Loucy (cell line): ENCODE data around the gene C17orf67.

Experiments
- H2AFZ ChIP-seq: fragments of 200-600 bp; sonication (generic); 2 replicates; pipeline ENCODE4 v1.6.0; 2016; ENCODE audit warnings: antibody characterized with exemption, mild to moderate bottlenecking, low read length, moderate library complexity
- H3F3A ChIP-seq: fragments of 200-600 bp; 2 replicates; pipeline ENCODE4 v1.6.0; 2016; ENCODE audit warnings: antibody characterized with exemption, low read depth, mild to moderate bottlenecking
- H3K27me3 ChIP-seq: fragments of 200-600 bp; sonication (generic); 2 replicates; pipeline ENCODE4 v1.6.1; 2014; ENCODE audit warnings: low read length, mild to moderate bottlenecking; ENCODE audit not compliant: insufficient read depth, poor library complexity, severe bottlenecking
- H3K36me3 ChIP-seq: fragments of 200-600 bp; sonication (generic); 2 replicates; pipeline ENCODE4 v1.6.1; 2016; ENCODE audit warnings: low read length; ENCODE audit not compliant: insufficient read depth
- H3K4me1 ChIP-seq: fragments of 200-600 bp; sonication (generic); 2 replicates; pipeline ENCODE4 v1.5.1; 2014; ENCODE audit warnings: low read length, mild to moderate bottlenecking; ENCODE audit not compliant: insufficient read depth, poor library complexity, severe bottlenecking
- H3K4me2 ChIP-seq: fragments of 200-600 bp; sonication (generic); 2 replicates; pipeline ENCODE4 v1.6.0; 2014; ENCODE audit warnings: antibody characterized with exemption, low read length, low read depth, mild to moderate bottlenecking; ENCODE audit not compliant: poor library complexity, severe bottlenecking
- H3K4me3 ChIP-seq: fragments of 200-600 bp; sonication (generic); 2 replicates; pipeline ENCODE4 v1.5.1; 2014; ENCODE audit warnings: low read length, mild to moderate bottlenecking, mixed read lengths; ENCODE audit not compliant: poor library complexity, severe bottlenecking
- H3K79me2 ChIP-seq: fragments of 200-600 bp; sonication (generic); 2 replicates; pipeline ENCODE4 v1.6.1; 2014; ENCODE audit warnings: low read length; ENCODE audit not compliant: insufficient read depth
- H3K9ac ChIP-seq: fragments of 200-600 bp; sonication (generic); 2 replicates; pipeline ENCODE4 v1.6.0; 2014; ENCODE audit warnings: mild to moderate bottlenecking, low read depth, low read length, moderate library complexity; ENCODE audit not compliant: poor library complexity, severe bottlenecking
- H3K9me2 ChIP-seq: fragments of 200-600 bp; sonication (generic); replicated peaks from 2 replicates; pipeline ENCODE4 v1.6.1; 2016; ENCODE audit warnings: low read depth, low read length, mixed read lengths
- H3K9me3 ChIP-seq: fragments of 200-600 bp; sonication (generic); 2 replicates; pipeline ENCODE4 v1.6.1; 2014; ENCODE audit warnings: mild to moderate bottlenecking, antibody characterized with exemption, low read length, low read depth; ENCODE audit not compliant: insufficient read depth
- H4K20me1 ChIP-seq: fragments of 200-600 bp; sonication (generic); 2 replicates; pipeline ENCODE4 v1.6.0; 2014; ENCODE audit warnings: antibody characterized with exemption, low read length, mild to moderate bottlenecking; ENCODE audit not compliant: insufficient read depth, poor library complexity, severe bottlenecking
- EZH2phosphoT487 ChIP-seq: fragments of 200-600 bp; IDR thresholded peaks from 2 replicates; pipeline ENCODE4 v1.6.1; 2018; ENCODE audit warnings: antibody characterized with exemption, mild to moderate bottlenecking, moderate library complexity, borderline replicate concordance
- TF ChIP-seq, protein P1 (sequence below): fragments of 200-600 bp; sonication (generic); conservative IDR thresholded peaks from 2 replicates; pipeline ENCODE4 v1.5.1; 2014; ENCODE audit warnings: mild to moderate bottlenecking, antibody characterized with exemption, low read length

The C17orf67 gene

DNA sequence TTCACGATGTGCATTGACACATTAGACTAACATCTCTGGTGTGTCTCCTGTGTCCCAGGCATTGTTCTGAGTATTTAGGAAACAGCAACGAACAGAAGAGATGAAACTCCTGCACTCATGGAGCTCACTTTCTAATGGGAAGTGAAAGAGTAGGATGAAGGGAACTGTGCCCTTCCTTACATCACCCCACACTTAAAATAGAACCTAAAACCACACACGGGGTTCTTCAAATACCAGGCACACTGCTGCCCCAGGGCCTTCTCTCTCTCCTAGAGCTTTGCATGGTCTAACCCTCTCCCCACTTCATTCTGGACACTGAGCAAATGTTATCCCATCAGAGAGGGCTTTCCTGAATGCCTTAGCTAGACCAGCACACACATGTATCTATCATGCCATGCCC is 46.4 kb upstream of the C17orf67 start:
- no peak overlapping the region for H3K4me2 ChIP-seq
- no peaks in the 10 kb centered on the region for H4K20me1 ChIP-seq
- H3F3A ChIP-seq = no peaks in the 10 kb centered on the region
- no peaks in the 10 kb centered on the region for H3K36me3 ChIP-seq
- H3K4me3 ChIP-seq = no peak overlapping the region
- no peak overlapping the region for H3K9ac ChIP-seq
- no peaks in the 10 kb centered on the region for H3K9me2 ChIP-seq
- TF ChIP-seq EZH2phosphoT487 = no peak
- TF ChIP-seq, protein P1, sequence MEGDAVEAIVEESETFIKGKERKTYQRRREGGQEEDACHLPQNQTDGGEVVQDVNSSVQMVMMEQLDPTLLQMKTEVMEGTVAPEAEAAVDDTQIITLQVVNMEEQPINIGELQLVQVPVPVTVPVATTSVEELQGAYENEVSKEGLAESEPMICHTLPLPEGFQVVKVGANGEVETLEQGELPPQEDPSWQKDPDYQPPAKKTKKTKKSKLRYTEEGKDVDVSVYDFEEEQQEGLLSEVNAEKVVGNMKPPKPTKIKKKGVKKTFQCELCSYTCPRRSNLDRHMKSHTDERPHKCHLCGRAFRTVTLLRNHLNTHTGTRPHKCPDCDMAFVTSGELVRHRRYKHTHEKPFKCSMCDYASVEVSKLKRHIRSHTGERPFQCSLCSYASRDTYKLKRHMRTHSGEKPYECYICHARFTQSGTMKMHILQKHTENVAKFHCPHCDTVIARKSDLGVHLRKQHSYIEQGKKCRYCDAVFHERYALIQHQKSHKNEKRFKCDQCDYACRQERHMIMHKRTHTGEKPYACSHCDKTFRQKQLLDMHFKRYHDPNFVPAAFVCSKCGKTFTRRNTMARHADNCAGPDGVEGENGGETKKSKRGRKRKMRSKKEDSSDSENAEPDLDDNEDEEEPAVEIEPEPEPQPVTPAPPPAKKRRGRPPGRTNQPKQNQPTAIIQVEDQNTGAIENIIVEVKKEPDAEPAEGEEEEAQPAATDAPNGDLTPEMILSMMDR = no peak
- no peaks in the 10 kb centered on the region for H3K4me1 ChIP-seq
- no peak overlapping the region for H2AFZ ChIP-seq
- H3K9me3 ChIP-seq = no peaks in the 10 kb centered on the region
- H3K27me3 ChIP-seq = no peaks in the 10 kb centered on the region
- H3K79me2 ChIP-seq = no peaks in the 10 kb centered on the region

DNA sequence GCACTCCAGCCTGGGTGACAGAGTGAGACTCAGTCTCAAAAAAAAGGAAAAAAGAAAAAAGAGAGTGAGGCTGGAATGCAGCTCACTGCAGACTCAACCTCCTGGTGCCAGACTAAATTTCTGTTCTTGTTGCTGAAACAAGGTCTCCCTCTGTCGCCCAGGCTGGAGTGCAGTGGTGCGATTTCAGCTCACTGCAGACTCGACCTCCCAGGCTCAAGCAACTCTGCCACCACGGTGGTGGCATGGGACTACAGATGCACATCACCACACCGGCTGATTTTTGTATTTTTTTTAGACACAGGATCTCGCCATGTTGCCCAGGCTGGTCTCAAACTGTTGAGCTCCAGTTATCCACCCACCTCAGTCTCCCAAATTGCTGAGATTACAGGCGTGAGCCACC is 45.6 kb upstream of the C17orf67 start:
- Histone ChIP-seq H3K4me2 (no peak overlapping the region), H3K27me3 (no peaks in the 10 kb centered on the region), H3K36me3 (no peaks in the 10 kb centered on the region), H3K4me1 (no peaks in the 10 kb centered on the region), H3K9me3 (no peaks in the 10 kb centered on the region), H3K79me2 (no peaks in the 10 kb centered on the region), H3F3A (no peaks in the 10 kb centered on the region), H2AFZ (no peak overlapping the region), H4K20me1 (no peaks in the 10 kb centered on the region), H3K4me3 (no peak overlapping the region), H3K9ac (no peak overlapping the region), H3K9me2 (no peaks in the 10 kb centered on the region)
- TF ChIP-seq, protein P1 = no peak
- no peak for TF ChIP-seq EZH2phosphoT487

DNA sequence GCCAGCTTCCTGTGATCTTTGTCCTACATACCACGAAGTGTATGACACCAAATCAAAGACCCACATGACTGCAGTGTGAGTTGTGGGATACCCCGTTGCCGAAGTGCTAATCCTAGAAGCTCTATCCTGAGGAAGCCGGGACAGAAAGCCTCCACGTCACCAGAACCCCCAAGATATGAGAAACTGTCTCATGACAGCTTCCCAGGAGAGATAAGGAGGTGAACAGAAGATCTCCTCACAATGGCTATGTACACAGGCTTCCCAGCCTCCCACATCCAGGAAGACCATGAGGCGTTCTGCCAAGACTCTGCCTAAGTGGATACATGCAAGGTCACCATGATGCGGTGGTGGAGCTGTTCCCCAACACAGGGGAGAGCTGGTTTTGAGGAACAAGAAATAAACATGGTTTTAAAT is 43.1 kb upstream of the C17orf67 start:
- Histone ChIP-seq H3K9me2 (no peaks in the 10 kb centered on the region), H3K9ac (no peak overlapping the region), H3F3A (no peaks in the 10 kb centered on the region), H3K79me2 (no peaks in the 10 kb centered on the region), H4K20me1 (no peaks in the 10 kb centered on the region), H3K27me3 (no peaks in the 10 kb centered on the region), H3K9me3 (no peaks in the 10 kb centered on the region), H3K4me1 (no peaks in the 10 kb centered on the region), H3K4me3 (no peak overlapping the region), H3K36me3 (no peaks in the 10 kb centered on the region), H2AFZ (no peak overlapping the region), H3K4me2 (no peak overlapping the region)
- TF ChIP-seq, protein P1 = no peak
- no peak for TF ChIP-seq EZH2phosphoT487
